GM19240 (cell line): Measurements from ENCODE around the gene TGFBR1.
"Not testable (repeated sequence)": the region's sequence is repeated elsewhere in the genome, so short reads cannot be mapped to it uniquely, and the experiment has no call there.

Experiments used
- DNase-seq: peaks from one replicate; pipeline ENCODE4 v3.0.0; 2011; ENCODE audit warnings: low spot score; ENCODE audit not compliant: insufficient read length

The TGFBR1 gene

DNA sequence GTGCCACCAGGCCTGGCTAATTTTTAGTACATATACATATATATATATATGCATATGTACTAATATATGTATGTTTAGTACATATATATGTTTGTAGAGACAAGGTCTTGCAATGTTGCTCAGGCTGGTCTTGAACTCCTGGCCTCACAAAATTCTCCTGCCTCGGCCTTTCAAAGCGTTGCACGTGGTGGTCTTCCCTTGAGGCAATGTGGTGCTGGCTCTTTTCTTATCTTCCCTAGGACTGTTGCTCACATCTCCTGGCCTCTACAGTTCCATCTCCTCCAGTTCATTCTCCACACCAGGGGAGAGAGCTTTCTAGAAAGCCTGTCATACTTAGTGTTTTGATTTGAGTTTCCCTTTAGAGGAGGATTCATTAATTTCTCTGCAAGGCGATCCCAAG lies 28.9 kb upstream of the TGFBR1 start:
- no peak for DNase-seq

DNA sequence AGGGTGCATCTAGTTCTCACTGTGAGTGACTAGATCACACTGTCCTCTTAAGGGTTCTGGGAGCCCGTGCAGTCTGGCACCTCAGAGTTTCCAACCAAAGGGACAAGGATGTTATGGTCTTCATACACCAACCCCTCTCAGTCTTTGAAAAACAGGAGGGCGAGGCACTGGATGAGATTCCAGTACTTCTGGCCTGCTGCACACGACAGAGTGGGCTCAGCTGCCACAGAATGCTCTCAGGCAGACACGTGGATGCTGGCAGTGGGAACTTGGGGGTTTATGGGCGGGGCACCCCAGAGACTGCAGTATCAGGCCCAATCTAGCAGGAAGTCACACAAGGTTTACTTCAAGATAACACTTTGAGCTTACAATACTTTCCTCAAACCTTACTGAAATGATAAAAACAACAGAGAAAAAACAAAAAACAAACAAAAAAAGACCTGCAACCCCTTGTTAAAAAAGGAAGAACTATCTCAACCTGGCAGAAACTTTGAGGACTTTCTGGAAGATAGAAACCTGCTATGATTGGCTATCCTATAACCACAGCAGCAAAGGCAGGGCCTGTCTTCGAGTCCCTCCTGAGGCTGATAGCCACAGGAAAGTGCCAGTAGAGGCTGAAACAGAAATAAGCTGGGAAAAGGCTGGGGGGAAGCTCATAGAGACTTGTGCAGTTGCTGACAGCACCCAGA lies 28.3 kb upstream of the TGFBR1 start:
- DNase-seq: no peak

DNA sequence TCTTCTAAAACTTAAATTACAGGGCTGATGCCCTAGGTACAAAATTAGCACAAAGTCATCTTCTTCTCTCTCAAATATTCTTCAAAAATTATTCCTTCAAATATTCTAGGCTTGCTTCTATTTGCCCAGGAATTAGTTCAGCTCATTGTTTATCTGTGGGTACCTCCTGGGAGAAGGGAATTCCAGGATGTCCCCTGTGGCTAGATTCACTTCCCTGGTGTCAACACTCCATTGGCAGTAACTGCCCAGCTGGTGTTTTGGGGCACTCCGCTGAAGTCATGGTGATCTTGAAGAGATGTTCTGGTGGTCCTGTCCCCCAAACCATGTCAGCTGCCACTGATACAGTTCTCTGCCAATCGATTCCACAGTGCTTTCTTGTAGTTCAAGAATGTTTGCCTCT lies 26.2 kb upstream of the TGFBR1 start:
- DNase-seq: no peak

DNA sequence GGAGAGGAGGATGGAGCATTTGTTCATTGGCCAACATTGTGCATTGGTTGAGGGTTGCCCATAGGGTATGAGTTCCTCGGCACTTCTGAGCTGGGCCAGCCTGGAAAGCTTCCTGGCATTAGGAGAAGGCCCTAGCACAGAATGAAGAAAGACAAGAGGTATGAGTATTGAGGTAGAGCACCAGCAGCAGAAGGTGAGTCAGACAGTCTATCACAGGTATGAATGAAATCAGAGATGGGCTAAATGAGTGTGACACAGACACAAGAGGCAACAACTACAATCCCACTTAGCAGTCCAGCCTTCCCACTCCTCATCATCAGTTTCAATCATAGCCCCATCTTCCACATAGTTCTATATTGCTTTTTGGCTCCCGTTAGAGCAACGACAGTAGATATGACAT lies 25.4 kb upstream of the TGFBR1 start:
- no peak for DNase-seq

DNA sequence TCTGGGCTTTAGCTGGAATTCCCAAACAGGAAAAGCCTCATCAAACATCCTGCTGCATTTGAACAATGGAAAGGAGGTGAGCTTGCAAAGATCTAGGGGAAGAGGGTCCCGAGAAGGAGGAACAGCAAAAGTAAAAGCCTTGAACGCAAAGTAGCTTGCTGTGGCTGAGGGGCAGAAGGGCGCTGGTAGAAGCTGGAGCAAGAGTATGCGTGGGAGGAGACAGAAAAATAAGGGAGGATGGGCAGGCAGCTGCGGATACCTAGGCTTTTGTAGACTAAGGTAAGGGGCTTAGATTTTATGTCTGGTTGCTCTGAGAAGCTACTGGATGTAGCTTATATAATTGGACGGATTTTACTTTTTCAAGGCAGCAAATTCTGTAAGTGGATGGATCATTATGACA lies 21.9 kb upstream of the TGFBR1 start:
- DNase-seq: no peak

DNA sequence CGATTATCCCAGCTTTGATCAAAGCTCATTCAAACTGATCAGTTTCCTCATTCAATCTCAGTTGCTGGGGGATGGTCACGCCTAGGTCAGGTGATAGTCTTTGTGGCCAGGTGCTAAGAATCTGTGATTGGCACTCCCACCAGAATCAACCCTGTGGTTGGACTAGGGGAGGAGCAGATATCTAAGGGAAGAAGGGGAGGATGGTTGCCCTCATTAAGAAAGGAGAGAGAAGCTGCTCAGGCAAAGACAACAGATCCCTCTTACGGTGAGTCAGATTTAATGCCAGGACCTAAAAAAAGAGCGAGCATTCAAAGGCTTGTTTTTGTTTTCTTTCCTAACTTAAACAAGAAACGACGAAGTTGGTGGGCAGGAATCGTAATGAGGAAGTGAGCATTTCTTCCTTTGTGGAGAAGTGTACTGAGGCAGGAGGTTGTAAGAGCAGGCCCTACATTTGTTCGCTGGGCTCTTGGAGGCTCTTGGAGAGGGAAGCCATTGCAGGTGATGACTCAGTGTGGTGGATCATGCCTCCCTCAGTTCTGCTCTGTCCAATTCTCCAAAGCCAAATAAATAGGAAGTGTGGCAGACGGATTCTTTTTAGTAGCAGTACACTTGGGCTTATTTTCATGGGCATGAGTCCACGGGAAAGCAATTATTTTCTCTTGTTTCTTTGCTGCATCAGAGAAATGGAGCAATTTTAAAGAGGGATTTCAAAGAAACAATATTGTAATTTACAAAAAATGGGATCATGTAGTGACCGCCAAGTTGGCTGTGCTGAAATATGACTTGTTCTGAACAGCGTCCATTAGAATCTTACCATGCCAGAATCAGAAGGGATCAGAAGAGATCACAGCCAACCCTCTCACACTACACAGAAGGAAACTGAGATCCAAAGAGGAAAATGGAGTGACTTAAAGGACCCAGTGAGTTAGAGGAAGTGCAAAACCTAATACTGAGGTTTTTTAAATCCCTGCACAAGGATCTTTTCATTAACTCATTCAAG lies 18.7 kb upstream of the TGFBR1 start:
- no peak for DNase-seq

DNA sequence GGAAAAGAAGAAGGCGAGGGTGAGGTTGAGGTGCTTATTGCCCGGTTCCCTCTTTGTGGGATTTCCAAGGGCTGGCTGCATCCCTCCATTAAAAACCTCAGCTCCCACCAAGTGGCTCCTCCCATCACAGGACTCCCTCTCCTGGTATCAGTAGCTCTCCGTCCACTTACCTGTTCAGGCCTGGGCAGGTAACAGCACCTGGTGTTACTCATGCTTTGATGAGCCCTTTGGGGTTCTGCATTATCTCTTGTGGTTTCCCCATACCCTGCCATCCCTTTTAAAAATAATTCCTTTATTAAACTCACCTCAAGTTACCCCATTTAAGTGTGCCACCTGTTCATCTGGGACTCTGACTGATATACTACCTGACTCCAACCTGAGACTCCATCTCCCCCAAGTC lies 17.5 kb upstream of the TGFBR1 start:
- DNase-seq: no peak

DNA sequence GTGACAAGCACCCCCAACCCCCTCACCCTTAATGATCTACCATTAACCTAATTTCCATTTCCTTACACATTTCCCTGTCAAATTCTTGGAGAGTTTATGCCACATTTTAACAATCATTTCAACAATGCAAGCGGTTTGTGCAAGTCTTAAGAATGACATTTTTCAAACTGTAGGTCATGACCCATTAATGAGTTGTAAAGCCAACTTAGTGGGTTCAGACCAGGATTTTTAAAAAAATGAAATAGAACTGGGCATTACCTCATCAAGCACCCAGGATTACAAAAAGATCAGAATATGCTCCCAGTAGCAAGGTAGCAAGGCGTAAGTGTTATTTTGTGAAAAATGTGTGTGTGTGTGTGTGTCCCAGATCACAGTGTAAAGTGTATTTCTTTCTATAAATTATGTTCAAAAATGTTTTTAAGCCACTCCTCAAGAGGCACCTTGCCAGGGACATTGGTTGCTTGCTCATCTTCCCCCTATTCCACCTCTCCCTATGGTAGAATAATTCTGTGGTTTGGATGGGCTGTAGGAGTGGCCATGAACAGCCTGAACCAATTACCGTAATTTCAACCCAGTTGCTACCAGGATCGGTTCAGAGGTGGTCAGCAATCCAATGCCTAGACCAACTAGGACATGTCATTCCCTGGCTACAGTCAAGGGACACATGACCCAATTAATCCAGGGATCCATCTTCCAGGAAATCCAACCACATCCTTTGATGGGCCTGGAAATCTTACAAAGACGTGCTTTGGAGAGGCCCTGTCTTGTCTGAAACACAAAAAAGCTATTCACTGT lies 14.4 kb upstream of the TGFBR1 start:
- no peak for DNase-seq

DNA sequence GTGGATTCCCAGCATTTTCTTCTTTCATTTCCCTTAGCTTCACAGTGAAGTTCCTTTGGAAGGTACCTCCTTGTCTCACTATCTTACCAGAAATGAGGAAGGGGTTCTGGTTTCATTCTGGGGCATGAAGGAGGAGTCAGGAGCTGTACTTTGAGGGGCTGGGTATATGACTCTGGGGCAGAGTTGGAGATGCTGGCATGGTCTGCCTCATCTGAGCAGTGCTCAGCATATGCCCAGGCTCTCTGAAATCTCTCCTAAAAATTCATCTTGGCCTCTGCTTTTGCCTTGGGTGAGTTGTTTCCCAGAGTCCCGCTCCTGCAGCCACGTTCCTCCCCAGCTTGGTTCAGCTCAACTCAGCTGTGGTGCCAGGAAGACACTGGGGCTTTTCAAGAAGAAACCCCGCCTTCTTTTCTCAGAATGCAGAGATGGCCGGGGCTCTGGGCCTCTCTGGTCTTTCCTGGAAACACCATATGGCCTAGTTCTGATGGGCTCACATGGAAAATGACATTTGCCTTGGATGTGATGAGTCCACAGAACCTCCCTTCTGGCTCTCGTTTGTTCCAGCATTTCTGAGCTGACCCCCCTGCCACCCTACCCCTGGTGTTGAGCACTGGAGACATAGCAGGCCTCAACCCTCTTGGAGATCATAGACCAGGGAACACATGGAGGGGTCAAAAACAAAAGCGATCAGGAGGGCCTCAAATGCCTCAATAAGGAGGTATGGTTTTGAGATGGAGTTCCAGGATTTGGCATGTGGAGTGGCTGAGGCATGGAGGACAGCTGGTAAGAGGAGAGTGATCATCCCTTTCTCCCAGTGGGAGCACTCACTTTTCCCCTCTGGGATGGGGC lies 12.0 kb upstream of the TGFBR1 start:
- no peak for DNase-seq

DNA sequence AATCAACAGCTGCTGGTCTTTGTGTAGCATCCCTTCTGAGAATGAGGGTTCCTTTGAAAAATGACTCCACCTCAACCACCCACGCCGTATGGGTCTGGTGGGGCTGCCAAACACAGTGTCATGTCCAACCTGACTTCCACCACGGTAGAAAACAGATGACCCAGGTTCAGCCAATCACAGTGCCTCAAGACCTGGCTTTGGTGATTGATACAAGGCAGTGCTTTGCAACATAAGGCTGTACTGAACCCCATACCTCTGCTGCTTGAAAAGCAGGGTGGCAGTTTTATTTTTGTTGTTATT lies 11.5 kb upstream of the TGFBR1 start:
- no peak for DNase-seq

DNA sequence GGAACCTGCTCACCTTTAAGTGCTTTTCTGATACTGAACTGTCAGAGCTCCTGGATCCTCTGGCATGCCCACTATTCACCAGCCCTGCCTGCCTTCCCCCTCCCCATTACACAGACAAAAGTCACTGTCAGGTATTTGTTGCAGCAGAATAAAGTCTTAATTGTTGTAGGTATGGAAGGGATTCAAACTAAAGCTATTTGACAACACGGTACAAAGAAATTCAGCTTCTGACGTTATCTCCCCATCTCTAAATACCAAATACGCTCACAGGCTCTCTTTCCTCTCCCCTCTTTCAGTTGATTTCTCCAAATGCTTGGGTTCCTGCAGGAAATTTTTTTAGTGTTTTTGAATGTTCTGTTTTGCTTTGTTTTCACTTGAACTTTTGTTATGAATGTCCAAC lies 9.3 kb upstream of the TGFBR1 start:
- no peak for DNase-seq

DNA sequence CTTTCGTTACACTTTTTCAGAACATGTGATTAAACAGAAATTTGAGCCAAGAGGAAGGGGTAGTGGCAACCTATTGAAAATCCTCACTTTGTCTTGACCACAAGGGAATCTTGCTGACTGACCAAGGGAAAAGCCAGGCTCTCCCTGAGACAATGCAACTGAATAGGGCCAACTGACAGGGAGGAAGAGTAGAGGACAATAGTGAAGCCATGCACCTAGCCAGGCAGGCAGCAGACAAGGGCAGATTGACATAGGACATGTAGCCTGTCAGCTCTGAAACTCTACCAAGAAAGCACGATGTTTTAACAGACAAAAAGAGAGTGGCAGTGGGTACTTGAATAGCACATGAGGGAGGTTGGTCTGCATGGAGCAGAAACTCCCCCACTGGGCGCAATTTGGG lies 8.5 kb upstream of the TGFBR1 start:
- no peak for DNase-seq

DNA sequence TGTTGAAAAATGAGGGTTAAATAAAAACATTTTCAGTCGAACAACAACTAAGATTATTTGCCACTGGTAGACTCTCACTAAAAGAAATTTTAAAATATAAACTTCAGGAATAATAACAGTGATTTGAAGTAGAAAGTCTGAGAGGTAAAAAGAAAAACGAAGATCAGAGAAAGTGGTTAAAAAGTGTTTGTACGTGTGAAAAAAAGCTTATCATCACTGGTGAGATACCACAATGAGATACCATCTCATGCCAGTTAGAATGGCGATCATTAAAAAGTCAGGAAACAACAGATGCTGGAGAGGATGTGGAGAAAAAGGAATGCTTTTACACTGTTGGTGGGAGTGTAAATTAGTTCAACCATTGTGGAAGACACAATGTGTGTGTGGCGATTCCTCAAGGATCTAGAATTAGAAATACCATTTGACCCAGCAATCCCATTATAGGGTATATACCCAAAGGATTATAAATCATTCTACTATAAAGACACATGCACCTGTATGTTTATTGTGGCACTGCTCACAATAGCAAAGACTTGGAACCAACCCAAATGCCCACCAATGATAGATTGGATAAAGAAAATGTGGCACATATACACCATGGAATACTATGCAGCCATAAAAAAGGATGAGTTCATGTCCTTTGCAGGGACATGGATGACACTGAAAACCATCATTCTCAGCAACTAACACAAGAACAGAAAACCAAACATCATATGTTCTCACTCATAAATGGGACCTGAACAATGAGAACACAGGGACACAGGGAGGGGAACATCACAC lies 4.9 kb upstream of the TGFBR1 start:
- not testable (repeated sequence) for DNase-seq

DNA sequence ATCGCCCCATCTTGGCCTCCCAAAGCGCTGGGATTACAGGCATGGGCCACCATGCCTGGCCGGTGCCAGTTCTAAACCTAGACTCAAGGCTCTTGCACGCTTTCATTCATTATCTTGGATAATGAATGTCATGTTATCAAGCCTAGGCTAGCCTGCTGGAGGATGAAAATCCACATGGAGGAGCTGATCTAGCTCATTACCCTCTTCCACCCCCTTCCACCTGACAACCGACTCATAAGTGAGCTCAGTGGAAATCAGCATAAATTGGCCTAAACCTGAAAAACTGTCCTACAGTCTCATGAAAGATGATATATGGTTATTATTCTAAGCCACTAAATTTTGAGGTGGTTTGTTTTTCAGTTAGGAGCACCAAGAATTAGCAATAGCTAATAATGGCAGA lies 3.6 kb upstream of the TGFBR1 start:
- no peak for DNase-seq

DNA sequence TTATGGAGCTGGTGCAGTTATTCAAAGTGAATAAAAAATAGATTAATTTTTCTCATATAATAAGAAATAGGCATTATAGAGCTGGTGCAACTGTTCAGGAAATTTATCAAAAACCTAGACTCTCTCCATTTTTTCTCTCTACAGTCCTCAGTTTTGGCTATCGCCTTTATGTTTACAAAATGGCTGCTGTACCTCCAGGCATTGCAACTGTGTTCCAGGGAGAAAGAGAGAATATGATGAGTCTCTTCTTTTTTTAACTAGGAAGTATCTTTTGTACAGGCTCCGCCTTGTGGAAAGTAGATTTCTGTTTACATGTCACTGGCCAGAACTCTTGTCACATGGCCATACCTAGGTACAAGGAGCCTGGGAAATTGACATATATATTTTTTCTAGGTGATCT lies 3.1 kb upstream of the TGFBR1 start:
- no peak for DNase-seq

DNA sequence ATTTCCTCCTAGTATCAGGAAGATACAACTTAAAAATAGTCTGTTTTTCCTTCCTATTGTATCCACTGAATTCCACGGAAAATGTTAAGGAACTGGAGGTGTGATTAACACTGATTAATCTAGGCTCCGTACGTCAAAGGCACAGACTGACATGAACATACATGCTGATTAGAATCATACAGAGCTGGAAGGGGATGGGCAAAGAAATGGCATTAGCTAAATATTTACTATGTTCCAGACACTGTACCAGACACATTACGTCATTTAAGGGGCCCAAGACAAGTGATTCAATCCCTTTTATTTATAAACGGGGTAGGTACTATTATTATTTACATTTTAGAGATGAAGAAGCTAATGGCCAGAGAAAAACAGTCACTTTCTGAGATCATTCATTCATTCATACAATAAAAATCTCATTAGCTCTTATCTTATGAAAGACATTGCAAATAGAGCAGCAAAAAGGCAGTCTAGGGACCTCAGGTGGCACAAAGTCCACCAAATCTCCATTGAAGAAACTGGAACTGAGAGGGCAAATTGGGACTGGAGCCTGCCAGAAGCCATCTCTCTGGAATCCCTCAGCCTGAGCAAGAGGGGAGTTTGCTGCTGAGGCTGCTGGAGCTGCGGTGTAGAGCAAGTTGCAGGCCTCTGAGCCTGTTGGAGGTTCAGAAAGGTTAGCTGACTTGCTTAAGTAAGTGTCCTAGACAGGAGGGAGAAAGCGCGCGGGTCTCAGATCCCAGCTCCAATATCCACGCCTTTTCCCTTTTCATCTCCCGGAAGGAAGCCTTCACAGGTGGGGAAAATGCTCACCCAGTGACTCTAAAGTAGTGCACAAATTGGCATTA lies 1.6 kb upstream of the TGFBR1 start:
- DNase-seq: no peak

DNA sequence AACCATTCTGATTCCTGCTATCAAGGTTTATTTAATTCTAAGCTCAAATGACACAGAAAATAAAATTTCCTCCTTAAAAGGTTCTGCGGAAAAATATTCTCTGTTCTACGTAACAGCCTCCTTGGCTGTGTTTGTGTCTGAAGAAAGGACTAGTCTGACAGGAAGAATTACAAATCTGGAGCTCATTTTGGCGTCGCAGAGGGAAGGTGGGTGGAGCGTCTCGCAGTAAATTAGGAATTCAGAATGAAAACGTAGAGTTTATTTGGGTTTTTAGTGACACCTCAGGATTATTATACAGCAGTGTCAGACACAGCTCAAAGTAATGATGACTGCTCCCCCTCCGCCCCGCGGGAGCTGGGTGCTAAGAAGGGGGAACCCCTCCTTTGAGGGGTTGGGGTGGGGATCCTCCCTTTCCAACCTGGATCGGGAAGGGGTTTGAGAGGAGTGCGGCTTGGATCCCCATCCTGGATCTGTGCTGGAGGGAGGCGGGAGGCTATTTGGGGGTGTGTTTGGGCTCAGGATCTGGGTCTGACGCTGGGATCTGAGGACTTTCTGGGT lies 933 bp upstream of the TGFBR1 start:
- DNase-seq: no peak

DNA sequence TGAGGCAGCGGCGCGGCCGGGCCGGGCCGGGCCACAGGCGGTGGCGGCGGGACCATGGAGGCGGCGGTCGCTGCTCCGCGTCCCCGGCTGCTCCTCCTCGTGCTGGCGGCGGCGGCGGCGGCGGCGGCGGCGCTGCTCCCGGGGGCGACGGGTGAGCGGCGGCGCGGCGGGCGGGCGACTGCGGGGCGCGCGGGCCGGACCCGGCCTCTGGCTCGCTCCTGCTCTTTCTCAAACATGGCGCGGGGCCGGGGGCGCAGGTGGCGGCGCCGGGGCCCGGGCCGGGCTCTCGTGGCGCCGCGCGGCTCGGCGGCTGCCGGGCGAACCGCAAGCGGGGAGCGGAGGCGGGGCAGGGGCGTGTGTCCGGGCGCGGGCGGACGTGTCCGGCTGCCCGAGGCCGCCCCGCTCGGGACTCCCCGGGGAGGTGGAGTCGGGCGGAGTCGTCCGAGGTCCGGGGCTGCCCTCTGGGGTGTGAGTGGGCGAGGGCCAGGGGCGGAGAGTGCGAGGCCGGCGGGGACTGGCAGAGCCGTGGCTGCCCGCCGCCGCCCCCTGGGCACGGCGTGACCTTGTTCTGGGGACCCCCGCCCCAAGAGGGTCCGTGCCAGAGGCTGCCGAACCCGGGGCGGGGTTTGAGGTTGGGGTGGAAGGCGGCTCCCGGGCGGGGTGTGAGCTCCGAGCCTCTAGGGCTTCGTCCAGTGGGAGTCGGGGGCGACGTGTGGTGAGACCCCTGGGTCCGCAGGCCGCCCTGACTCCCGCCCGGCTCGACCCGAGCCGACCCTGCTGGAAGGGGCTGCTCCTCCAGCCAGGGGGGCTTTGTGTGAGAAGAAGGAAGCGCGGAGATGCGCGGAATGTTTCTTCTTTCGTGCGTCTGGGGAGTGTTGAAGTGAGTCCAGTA lies 485 bp downstream of the TGFBR1 start:
- DNase-seq: peak; percentile 64
